Endometrial microvascular endothelial cells (primary cell): ENCODE results near the gene ATRNL1. TPM values are rescaled to one million over a fixed set of nuclear protein-coding genes. Genes with fewer than 3 reads are reported as not detected.

Experiments used
- in situ Hi-C: cut with HindIII; loops from 2 replicates; pipeline ENCODE4 v1.10.0; 2017; ENCODE audit warnings: low sequenced_read_pairs, low pct_unique_long_range_greater_than_20kb; ENCODE audit errors: inconsistent ontology term
- total RNA-seq: library from RNA; depleted of rRNA; stranded (reverse); fragments of >200 nt; gene quantifications from one replicate; pipeline ENCODE4 v1.2.3, GENCODE V29; 2015; ENCODE audit errors: inconsistent ontology term

The ATRNL1 gene
- total RNA-seq, 1 donor from 2014 or later, result not detected

DNA sequence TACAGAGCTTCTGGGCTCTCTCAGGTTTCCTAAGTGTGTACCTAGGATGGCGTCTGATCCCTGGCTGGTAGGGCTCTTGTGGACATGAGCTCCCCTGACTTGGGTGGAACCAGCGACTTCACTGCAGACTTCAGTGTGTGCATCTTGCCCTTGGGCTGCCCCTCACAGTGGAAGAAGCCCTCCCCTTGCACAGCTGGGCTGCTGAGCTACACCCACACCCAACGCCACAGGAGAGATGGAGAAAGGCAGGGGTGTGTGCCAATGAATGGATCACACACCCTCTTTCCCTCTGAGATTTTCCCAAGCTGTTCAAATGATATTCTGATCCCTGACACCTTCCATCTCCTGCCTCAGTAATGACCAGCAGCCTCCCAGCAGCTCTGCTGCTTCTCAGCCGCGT is 883.2 kb downstream of the ATRNL1 start:
- in situ Hi-C loops, result no loop called here

DNA sequence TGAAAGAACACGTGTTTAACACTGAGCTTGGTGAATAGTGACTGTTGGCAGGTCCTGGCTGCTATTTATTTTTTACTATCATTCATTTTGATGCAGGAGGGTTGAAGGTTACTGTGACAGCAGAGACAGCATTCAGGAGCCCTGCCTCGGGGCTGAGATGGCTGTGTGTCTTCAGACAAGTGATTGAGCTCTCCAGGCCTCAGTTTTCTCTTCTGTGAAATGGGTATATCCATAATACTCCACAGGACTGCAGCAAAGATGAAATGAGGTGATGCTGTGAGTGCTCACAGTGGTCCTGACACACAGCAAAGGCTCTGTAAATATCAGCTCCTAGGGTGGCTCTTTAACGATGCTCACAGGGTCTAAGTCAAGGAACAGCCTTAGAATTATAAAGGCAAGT is 884.7 kb downstream of the ATRNL1 start:
- in situ Hi-C loops, result no loop called here

DNA sequence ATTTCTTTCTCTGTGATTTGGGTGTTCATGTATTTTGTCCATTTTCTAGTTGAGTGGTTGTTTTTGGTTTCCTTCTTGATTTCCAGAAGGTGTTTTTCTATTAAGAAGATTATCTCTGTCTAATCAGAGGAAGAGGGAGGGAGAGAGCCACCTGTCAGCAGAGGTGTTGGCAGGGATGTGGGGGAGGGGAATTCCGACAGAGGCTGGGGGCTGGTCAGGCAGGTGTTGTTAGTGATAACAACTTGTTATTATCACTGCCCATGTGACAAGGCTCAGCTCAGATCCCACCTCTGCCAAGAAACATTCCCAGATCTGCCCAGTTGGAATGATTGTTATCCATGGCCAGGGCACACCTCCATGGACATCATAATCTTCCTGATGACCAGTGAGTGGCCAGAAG is 886.4 kb downstream of the ATRNL1 start:
- in situ Hi-C loops, result no loop called here

DNA sequence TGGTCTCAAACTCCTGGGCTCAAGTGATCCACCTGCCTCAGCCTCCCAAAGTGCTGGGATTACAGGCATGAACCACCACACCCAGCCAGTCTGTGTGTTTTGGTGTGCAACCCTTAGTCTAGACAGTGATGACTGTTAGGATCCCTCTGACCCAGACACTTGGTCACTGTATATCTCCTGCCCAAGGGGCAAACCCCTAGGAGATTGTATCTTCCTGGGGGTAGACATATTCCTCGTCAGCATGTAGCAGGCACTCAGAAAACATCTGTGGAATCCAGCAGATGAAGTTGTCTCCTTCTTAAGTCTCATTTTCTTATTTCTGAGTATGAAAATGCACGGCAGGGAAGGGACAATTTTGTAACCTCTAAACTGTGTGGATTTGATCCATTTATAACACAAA is 887.3 kb downstream of the ATRNL1 start:
- in situ Hi-C loops, result no loop called here

DNA sequence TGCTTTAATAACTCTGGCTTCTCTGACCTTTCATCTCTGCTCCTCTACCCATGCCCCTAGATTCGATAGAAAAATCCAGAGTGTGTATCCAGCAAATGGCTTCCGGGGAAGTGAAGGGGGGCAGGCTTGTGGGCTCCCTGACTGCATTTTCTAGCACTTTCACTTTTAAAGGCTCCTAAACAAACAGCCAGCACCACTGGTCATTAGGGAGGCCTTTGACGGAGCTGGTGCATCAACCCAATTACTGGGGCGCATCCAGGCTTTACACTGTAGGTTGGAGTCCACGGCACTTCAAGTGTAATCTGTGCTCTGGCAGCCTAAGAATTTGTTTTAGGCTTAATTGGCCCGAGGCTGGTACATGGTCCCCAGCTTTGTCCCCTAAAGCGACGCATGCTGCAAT is 887.9 kb downstream of the ATRNL1 start:
- in situ Hi-C loops, result no loop called here

DNA sequence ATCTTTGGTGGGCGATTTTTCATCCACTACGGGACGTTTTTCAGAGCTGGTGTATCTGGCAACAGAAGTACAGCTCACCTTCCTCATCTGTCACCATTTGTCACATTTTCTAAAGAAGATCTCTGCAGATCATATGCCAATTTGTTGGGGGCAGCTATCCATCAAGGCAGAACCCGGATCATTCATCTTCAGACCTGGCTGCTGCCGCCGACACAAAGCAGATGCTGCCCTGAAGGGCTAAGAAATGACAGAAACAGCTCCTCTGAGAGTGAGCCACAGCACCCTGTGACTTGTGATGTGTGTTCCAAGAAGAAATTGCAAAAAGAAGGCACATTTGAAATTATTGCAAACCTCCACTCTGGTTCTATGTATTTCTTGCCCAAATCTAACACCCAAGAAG is 888.9 kb downstream of the ATRNL1 start:
- in situ Hi-C loops, result no loop called here

DNA sequence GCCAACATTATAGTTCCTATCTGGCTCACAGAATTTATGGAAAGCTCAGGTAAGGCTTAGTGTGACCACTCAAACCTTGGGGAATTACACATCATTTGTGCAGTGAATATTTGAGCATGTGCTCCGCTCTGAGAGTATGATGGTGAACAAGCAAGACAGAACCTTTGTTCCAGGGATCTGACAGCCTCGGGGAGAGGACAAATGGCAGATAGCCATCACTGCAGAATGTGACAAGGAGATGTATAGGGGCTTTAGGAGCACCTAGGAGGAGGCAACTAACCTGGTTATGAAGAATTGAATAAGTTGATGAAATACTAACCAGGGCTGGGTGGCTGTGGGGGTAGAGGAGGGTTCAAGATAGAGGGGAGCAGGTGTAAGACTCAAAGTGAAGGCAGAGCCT is 889.4 kb downstream of the ATRNL1 start:
- in situ Hi-C loops, result no loop called here

DNA sequence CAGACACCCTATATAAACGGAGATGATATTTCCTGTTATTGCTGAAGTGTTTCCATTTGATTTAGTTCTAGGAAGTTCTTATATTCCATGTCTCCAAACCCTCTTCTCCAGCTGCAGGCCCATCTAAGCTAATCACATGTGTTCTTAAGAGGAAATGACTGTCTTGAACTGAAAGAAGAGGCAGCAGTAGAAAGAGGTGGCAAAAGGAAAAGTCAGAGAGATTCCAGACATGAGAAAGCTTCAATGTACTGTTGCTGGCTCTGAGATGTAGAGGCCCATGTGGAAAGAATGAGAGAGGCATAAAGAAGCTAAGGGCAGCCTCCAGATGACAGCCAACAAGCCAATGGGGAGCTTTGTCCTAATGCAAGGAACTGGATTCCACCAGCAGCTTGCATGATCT is 892.6 kb downstream of the ATRNL1 start:
- in situ Hi-C loops, result no loop called here

DNA sequence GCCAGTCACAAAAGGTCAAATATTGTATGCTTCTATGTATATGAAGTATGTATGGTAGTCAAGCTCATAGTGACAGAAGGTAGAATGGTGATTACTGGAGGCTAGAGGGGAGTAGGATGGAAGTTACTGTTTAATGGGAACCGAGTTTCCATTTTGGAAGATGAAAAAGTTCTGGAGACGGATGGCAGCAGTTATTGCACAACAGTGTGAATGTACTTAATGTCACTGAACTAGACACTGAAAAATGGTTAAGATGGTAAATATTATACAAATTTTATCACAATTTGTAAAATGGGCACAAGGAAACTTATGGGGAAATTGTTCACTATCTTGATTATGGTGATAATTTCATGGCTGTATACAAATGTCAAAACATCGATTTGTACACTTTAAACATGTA is 895.2 kb downstream of the ATRNL1 start:
- in situ Hi-C loops, result no loop called here

DNA sequence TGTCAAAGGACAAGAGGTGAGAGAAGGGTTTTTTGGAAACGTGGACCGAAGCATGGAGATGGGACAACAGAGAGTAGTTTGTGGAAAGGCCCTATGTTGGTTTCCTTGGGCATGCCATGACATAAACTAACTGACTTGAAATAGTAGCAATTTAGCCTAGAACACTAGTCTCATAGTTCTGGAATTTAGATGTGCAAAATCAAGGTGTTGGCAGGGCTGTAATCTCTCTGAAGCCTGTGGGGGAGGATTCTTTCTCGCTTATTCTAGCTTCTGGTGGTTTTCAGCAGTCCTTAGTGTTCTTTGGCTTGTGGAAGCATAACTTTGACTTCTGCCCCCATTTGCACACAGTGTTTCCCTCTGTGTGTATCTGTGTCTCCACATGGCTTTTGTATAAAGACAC is 896.5 kb downstream of the ATRNL1 start:
- in situ Hi-C loops, result no loop called here

DNA sequence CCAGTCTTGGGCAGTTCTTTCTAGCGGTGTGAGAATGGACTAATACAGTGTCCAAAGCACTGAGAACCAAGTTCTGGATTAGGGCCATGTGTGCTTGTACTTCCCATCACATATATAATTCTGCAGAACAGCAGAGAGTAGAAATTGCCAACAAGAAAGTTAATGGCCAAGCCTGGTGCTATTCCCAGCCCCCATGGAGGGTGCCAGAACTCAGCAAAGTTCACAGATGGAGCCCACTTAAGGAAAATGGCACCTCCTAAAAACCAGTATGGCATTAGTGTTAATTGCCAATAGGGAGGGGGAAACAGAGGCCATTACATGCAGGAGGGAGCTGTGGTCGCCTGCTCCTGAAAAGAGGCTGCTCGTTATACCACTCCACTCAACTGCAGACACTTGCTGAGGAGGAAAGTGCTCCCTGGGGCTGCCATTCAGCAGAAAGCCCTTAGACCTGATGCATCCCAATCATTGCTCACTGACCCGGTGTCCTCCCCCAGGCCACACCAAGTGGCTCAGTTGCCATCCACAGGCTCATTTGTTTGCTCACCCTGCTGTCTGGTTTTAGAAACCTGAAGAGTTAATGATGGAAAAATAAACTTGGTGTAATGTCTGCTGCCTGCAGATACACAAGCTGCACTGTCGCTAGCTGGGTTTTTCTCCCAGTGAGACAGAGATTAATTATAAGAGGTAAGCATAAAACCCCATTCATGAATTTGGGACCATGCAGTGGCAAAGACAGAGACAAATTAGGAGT is 899.2 kb downstream of the ATRNL1 start:
- in situ Hi-C loops, result no loop called here

DNA sequence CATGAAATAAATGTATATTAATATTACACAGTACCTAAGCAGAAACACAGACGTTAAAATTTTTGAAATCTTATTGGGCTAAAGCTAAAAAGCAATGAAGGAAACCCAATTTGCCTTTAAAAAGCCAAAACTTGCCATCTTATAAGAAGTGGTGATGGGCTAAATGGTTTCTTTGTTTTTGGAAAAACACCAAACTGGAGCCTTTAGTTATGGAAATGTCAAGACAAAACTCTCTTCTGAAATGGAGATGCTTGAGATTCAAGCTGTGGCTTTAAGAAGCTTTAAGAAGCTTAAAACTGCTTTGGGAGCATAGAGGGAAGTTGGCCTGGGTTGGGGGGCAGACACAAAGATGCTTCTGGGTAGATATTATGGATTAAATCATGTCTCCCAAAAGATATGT is 902.9 kb downstream of the ATRNL1 start:
- in situ Hi-C loops, result no loop called here

DNA sequence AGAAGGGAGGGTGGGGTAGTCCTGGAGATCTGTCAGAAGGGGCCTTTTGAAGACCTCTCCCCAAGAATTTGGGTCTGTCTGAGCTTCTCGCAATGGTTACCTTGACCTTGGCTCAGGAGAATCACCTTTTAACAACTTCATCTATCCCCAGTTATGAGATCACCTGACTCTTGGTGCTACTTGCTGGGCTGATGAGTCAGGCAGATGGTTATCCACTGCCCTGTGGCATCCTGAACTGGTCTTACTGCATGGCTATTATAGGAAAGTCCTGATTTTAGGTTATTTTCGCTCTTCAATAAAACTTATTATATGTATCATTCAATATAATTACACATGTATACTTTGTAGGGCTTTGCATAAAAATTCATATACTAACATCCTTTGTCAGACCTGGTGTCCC is 905.1 kb downstream of the ATRNL1 start:
- in situ Hi-C loops, result no loop called here

Other genes with a start within 250 kb of the ATRNL1 start
- gene TRUB1, start 155.2 kb upstream of the ATRNL1 start, total RNA-seq, result 31.1 TPM